DND-41 (cell line): Measurements from ENCODE around the gene FGF9.

Experiments
- ATAC-seq: fragments of 200-7000 bp; cut with Tn5 transposase; 3 replicates; pipeline ENCODE4 v1.9.1; 2021; ENCODE audit warnings: low read depth; ENCODE audit not compliant: insufficient read depth
- DNase-seq: peaks from one replicate; pipeline ENCODE4 v3.0.0-alpha.2; 2020
- H2AFZ ChIP-seq: 2 replicates; pipeline ENCODE4 v1.6.0; 2012; ENCODE audit warnings: low read depth, low read length
- H3K27ac ChIP-seq: 2 replicates; pipeline ENCODE4 v1.5.1; 2012; ENCODE audit warnings: low read length, inconsistent platforms
- H3K27me3 ChIP-seq: fragments of 200-600 bp; sonication (generic); 2 replicates; pipeline ENCODE4 v1.6.0; 2012; ENCODE audit warnings: low read length, mild to moderate bottlenecking, inconsistent platforms; ENCODE audit not compliant: insufficient read depth, poor library complexity
- H3K36me3 ChIP-seq: 2 replicates; pipeline ENCODE4 v1.5.1; 2012; ENCODE audit warnings: low read length, inconsistent platforms; ENCODE audit not compliant: insufficient read depth
- H3K4me1 ChIP-seq: 2 replicates; pipeline ENCODE4 v1.5.1; 2012; ENCODE audit warnings: mild to moderate bottlenecking, low read length; ENCODE audit not compliant: insufficient read depth
- H3K4me2 ChIP-seq: 2 replicates; pipeline ENCODE4 v1.6.0; 2012; ENCODE audit warnings: mild to moderate bottlenecking, moderate library complexity, low read length, inconsistent platforms; ENCODE audit not compliant: insufficient read depth
- H3K4me3 ChIP-seq, 2 experiments: fragments of 200-600 bp in 1 of 2; shearing (Covaris generic) in 1 of 2; 2 replicates each; pipeline ENCODE4 v1.5.1; 2012 to 2016; ENCODE audit warnings: inconsistent platforms in 2 of 2, low read length in 2 of 2, mild to moderate bottlenecking in 2 of 2, low read depth in 1 of 2, moderate library complexity in 1 of 2
- H3K79me2 ChIP-seq: 2 replicates; pipeline ENCODE4 v1.6.0; 2012; ENCODE audit warnings: low read length, inconsistent platforms; ENCODE audit not compliant: insufficient read depth
- H3K9ac ChIP-seq: 2 replicates; pipeline ENCODE4 v1.6.0; 2012; ENCODE audit warnings: low read depth, mild to moderate bottlenecking, inconsistent platforms, low read length, moderate library complexity
- H3K9me3 ChIP-seq: 2 replicates; pipeline ENCODE4 v1.5.1; 2012; ENCODE audit warnings: low read length, moderate library complexity, mild to moderate bottlenecking, inconsistent platforms; ENCODE audit not compliant: insufficient read depth, severe bottlenecking
- H4K20me1 ChIP-seq: 2 replicates; pipeline ENCODE4 v1.6.0; 2012; ENCODE audit warnings: low read length; ENCODE audit not compliant: insufficient read depth
- CTCF ChIP-seq: IDR thresholded peaks from 2 replicates; pipeline ENCODE4 v1.5.1; 2012; ENCODE audit warnings: borderline replicate concordance, low read length, moderate library complexity, mild to moderate bottlenecking; ENCODE audit not compliant: poor library complexity, severe bottlenecking; ENCODE audit errors: extremely low read depth
- EZH2 ChIP-seq: IDR thresholded peaks from 3 replicates; pipeline ENCODE4 v1.6.1; 2012; ENCODE audit warnings: borderline replicate concordance, low read depth, mild to moderate bottlenecking, moderate library complexity, low read length, inconsistent platforms; ENCODE audit not compliant: severe bottlenecking

FGF9 gene

GRCh38 chr13:21736926-21737325, 66.1 kb downstream of the FGF9 start:
- H3K36me3 ChIP-seq = no peaks in the 10 kb centered on the region
- H3K79me2 ChIP-seq = no peaks in the 10 kb centered on the region
- H3K4me1 ChIP-seq = no peaks in the 10 kb centered on the region
- ATAC-seq (no peak), DNase-seq (no peak)
- H3K9ac ChIP-seq = no peak overlapping the region
- peaks cover 2% of the 10 kb centered on the region for H3K9me3 ChIP-seq
- no peak overlapping the region for H3K4me2 ChIP-seq
- TF ChIP-seq CTCF (no peak), EZH2 (no peak)
- no peaks in the 10 kb centered on the region for H4K20me1 ChIP-seq
- H3K27ac ChIP-seq = no peak overlapping the region
- H3K4me3 ChIP-seq = no peak overlapping the region
- no peak overlapping the region for H2AFZ ChIP-seq
- peaks cover 7% of the 10 kb centered on the region for H3K27me3 ChIP-seq

GRCh38 chr13:21738630-21739029, 67.8 kb downstream of the FGF9 start:
- H3K36me3 ChIP-seq = no peaks in the 10 kb centered on the region
- H3K27ac ChIP-seq = no peak overlapping the region

GRCh38 chr13:21739771-21740170, 68.9 kb downstream of the FGF9 start:
- Histone ChIP-seq H3K36me3 (no peaks in the 10 kb centered on the region), H3K4me2 (no peak overlapping the region)

More at GRCh38 chr13:21738630-21739029, 67.8 kb downstream of the FGF9 start:
- Histone ChIP-seq H3K4me3 (no peak overlapping the region), H3K4me2 (no peak overlapping the region), H3K27me3 (peaks cover 8% of the 10 kb centered on the region), H3K79me2 (no peaks in the 10 kb centered on the region), H4K20me1 (no peaks in the 10 kb centered on the region), H3K4me1 (no peaks in the 10 kb centered on the region), H3K9me3 (no peaks in the 10 kb centered on the region), H3K9ac (no peak overlapping the region), H2AFZ (no peak overlapping the region)
- no peak for DNase-seq
- ATAC-seq = no peak
- no peak for TF ChIP-seq CTCF
- TF ChIP-seq EZH2 = no peak

More at GRCh38 chr13:21739771-21740170, 68.9 kb downstream of the FGF9 start:
- Histone ChIP-seq H3K27me3 (peaks cover 14% of the 10 kb centered on the region), H3K4me1 (no peaks in the 10 kb centered on the region), H3K4me3 (no peak overlapping the region), H3K79me2 (no peaks in the 10 kb centered on the region), H2AFZ (no peak overlapping the region), H3K9ac (no peak overlapping the region), H3K27ac (no peak overlapping the region), H4K20me1 (no peaks in the 10 kb centered on the region), H3K9me3 (no peaks in the 10 kb centered on the region)
- DNase-seq (no peak), ATAC-seq (no peak)
- TF ChIP-seq CTCF = no peak
- TF ChIP-seq EZH2 = no peak
